HG03469 (cell line): ENCODE measurements around the gene MILR1.
"Not testable (repeated sequence)": the region's sequence is repeated elsewhere in the genome, so short reads cannot be mapped to it uniquely, and the experiment has no call there.

Experiments
- ATAC-seq: cut with Tn5 transposase; IDR thresholded peaks from one replicate; pipeline ENCODE4 v1.9.1; 2021; ENCODE audit warnings: mild to moderate bottlenecking, moderate library complexity, moderate number of reproducible peaks; ENCODE audit not compliant: unreplicated experiment

MILR1 gene, protein sequence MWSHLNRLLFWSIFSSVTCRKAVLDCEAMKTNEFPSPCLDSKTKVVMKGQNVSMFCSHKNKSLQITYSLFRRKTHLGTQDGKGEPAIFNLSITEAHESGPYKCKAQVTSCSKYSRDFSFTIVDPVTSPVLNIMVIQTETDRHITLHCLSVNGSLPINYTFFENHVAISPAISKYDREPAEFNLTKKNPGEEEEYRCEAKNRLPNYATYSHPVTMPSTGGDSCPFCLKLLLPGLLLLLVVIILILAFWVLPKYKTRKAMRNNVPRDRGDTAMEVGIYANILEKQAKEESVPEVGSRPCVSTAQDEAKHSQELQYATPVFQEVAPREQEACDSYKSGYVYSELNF

DNA sequence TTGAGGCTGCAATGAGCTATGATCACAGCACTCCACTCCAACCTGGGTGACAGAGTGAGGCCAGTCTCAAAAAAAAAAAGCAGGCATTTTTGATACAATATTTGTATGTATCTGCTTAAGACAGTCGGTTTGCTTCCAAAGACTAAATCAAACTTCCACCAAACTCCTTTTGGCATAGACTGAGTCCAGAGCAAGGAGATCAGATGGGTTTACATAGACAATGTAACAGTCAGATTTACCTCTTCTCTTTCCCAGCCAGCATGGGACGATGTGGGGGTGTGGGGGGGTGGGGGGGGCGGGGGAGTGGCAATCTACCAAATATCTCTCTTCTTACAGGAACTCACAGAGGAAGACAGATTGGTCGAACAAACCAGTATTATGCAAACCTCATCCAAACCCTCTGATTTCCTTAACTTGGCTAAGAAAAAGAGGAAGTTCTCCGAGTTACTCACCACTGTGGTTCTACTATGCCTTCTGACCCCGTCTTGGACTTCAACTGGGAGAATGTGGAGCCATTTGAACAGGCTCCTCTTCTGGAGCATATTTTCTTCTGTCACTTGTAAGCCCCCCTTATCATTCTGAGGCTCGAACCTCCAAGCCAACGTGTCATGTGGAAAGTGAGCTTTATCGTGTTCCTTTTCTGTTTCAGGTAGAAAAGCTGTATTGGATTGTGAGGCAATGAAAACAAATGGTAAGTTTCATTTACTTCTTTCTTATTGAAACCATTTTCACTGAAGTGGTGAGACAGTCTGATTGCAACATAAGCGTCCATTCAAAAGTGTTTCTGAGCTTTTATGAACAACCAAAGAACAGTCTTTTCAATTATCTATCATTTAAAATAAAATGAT is at the start of gene MILR1:
MILR1 (plus strand) TSS at position 451 of the 848 bp plus-strand sequence; CDS start at position 505, 54 bp downstream.
- ATAC-seq, result no peak

- ATAC-seq, result no peak
Observed at GRCh38 chr17:64399767-64400156, 49.2 kb upstream of the MILR1 start.

DNA sequence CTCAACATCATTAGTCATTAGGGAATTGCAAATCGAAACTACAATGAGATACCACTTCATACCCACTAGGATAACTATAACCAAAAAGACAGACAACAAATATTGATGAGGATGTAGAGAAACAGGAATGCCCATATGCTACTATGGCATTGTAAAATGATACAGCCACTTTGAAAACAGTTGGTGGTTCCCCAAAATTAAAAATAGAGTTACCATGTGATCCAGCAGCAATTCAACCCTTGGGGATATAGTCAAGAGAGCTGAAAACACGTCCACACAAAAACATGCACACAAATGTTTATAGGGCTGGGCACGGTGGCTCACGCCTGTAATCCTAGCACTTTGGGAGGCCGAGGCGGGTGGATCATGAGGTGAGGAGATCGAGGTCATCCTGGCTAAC is 48.3 kb upstream of the MILR1 start:
- ATAC-seq, result no peak

DNA sequence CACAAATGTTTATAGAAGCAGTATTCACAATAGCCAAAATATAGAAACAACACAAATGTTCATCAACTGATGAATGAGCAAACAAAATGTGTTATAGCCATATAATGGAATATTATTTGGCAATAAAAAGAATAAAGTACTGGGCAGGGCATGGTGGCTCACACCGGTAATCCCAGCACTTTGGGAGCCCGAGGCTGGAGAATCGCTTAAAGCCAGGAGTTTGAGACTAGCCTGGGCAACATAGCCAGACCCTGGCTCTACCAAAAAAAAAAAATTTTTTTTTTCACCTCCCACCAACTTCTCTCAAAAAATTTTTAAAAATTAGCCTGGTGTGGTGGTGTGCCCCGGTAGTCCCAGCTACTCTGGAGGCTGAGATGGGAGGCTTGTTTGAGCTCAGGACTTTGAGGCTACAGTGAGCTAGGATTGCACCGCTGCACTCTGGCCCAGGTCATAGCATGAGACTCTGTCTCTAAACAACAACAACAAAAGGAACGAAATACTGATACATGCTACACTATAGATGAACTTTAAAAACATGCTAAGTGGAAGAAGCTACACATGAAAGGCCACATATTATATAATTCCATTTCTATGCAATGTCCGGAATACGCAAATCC is 47.6 kb upstream of the MILR1 start:
- no peak for ATAC-seq

DNA sequence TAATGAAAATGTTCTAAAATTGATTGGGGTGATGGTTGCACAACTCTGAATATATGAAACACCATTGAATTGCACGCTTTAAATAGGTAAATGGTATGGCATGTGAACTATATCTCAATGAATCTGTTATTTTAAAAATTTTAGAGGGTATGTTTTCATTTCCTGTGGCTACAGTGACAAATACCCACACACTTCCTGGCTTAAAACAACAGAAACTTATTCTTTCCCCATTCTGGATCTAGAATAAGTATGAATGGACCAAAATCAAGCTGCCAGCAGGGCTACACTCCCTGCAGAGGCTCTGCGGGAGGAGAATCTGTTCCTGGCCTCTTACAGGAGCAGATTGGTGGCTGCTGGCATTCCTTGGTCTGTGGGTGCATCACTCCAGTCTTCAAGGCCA is 47.0 kb upstream of the MILR1 start:
- no peak for ATAC-seq

DNA sequence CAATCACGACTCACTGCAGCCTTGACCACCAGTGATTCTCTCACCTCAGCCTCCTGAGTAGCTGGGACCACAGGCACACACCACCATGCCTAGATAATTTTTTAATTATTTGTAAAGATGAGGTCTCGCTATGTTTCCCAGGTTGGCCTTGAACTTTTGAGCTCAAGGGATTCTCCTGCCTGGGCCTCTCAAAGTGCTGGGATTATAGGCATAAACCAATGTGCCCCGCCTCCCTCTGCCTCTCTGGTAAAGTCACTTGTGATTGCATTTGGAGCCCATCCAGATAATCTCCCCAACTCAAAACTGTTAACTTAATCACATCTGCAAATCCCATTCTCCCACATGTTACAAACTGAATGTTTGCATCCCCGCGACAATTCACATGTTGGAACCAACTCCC is 46.4 kb upstream of the MILR1 start:
- no peak for ATAC-seq

DNA sequence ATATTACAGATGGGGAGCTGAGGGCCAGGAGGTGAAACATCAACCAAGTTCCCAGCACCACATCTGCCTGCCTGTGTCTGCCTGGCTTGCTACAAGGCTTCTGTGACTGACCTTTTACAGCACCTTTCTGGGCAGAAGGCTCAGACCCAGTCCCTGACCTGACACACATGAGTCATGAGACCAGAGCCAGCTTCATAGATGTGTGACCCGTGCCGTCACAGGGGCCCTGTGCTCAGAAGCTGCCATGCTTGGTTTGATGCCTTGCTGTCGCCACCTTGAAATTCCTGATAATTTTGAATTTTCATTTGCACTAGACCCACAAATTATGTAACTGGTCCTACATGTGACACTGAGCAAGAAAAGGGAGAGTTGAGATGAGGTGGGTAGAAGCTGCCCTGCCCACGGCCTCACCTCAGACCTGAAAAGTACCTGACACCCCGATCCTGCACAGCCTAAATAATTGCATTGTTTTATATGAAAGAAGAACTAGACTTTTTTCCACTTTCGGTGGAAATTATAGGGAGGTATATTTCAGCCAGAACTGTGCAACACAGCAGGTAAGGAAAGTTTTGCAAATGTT is 44.9 kb upstream of the MILR1 start:
- ATAC-seq, result no peak

DNA sequence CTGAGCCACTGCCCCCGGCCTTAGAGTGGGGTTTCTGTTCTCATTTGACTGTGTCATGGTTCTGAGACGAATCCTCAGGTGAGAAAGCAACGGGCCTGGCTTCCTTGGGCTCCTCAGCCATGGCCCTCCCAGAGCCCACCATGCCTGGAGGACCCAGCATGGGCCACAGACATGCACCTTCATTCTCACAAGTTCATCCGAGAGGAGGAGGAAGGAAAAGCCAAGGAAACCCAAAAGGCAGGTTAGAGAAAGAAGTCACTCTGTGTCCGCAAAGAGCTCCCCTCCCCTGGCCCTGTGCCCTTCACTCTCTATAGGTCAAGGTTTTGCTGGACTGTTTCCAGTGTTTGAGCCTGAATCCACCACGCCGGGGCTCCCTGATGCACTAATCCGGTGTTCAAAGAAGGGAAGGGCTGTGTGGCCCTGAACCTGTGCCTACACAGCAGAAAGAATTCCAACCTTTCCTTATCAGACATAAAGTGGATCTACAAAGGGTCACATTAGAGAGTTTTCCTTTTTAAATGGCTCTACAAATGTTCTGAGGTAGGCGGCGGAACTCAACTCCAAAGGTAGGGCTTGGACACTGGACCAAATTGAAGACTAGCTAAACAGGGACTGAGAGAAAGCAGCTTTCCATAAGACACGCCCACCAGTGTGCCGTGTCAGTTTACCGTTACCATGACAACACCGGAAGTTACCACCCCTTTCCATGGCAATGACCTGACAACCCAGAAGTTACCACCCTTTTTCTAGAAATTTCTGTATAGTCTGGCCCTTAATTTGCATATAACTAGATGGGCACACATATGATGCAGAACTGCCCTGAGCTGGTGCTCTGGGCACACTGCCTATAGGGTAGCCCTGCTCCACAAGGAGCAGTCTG is 42.4 kb upstream of the MILR1 start:
- no peak for ATAC-seq

DNA sequence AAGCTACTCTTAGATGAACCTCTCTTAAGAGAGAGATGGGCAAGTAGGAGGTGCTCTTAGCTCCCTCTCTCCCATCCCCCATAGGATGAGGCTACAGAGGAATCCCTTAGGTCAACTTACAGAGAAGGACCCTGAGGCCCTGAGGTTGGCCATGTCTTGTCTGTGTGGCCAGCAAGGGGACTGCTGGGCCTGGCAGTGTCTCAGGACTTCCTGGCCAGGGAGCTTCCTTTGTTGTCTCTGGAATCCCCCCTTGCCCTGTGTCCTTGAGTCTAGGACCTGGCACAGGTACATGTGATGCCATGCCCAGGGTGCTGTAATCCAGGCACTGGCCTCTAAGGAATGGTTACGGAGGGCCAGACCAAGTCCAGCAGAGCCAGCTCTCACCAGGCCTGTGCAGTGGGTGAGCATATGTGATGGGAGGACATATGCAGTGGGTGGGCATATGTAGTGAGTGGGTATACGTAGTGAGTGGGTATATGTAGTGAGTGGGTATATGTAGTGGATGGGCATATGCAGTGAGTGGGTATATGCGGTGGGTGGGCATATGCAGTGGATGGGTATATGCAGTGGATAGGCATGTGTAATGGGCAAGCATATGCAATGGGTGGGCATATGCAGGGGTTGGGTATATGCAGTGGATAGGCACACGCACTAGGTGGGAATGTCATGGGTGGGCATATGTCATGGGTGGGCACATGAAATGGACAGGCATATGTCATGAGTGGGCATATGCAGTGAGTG is 38.0 kb upstream of the MILR1 start:
- no peak for ATAC-seq

DNA sequence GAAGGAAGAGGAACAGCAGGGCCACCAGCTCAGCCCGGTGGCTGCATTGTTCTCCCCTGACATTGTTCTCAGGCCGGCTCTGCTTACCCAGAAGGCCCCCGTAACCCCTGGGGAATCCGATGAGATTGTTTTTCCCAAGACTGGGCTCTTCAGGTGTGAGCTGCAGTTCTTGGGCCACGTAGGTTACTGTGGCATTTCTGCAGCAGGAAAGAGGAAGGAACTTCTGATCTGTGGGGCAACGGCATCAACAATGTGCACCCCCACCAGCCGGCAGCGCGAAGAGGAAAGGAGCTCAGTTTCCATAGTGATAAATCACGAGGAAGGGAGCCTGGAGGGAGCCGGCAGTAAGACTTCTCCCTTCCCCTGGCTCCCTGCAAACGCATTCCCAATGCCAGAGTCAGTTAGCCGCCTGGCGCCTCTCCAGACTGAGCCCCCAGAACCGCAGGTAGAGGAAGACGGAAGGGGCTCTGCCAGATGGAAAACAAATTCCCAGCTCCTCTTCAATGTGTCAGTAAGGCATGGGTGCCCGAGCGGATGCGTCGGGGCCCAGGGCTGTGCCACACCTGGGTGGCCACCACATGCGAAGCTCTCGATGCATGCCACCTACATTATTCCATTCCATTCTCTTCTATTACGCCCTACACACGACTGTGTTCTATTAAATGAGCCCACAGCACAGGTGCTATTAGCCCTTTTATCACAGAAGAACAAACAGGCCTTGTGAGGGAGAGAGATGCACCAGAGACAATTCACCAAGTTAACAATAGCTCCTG is 36.7 kb upstream of the MILR1 start:
- ATAC-seq, result no peak

GRCh38 chr17:64412944-64413381 is 36.0 kb upstream of the MILR1 start:
- ATAC-seq, result no peak

DNA sequence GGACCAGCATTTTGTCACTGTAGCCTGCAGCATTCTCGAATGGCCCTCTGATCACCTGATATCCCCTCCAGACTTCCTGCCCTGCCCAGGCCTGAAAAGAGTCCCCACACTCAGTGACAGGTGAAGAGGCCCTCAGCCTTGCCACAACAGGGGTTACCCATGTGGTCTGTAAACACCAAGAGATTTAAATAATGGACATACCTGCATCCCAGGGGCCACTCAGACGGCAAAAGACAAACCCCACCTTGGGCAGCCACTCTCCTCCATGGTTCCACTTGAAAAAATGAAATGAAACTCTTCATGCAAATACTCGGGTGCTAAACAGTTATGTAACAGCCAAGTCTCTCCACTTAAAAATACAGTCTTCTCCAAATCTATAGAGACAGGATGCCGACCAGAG is 35.4 kb upstream of the MILR1 start:
- ATAC-seq, result no peak

DNA sequence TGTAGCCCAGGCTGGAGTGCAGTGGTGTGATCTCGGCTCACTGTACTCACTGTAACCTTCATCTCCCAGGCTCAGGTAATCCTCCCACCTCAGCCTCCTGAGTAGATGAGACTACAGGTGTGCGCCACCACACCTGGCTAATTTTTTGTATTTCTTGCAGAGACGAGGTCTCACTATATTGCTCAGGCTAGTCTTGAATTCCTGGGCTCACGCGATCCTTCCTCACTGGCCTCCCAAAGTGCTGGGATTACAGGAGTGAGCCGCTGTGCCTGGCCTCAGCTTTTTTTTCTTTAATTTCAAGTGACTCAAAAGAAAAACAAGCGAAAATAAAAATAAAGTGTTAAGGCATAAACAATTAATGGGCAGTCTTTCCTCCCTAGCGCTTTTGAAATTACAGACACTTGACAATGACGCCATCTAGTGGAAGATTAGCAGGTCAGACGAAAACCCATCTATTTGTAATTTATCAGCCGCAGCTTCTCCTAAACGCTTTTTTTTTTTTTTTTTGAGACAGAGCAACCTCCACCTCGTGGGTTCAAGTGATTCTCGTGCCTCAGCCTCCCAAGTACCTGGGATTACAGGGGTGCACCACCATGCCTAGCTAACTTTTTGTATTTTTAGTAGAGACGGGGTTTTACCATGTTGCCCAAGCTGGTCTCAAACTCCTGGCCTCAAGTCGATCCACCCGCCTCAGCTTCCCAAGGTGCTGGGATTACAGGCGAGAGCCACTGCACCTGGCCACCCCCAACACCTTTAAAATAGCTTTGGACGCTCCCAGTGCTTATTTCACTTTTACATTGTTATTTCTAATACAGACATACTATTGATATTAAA is 30.2 kb upstream of the MILR1 start:
- no peak for ATAC-seq

- no peak for ATAC-seq
Observed at GRCh38 chr17:64420143-64420670, 28.7 kb upstream of the MILR1 start.

DNA sequence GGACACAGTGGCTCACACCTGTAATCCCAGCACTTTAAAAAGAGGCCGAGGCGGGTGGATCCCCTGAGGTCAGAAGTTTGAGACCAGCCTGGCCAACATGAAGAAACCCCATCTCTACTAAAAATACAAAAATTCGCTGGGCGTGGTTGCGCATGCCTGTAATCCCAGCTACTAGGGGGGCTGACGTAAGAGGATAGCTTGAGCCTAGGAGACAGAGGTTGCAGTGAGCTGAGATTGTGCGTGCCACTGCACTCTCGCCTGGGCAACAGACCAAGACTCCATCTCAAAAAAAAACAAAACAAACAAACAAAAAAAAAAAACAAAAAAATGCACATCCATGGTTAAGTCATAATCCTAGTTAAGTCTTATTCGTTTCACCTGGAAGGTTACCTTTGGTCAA is 26.8 kb upstream of the MILR1 start:
- not testable (repeated sequence) for ATAC-seq

GRCh38 chr17:64423881-64424280 is 25.0 kb upstream of the MILR1 start:
- no peak for ATAC-seq

- ATAC-seq, result no peak
Observed at GRCh38 chr17:64424324-64424849, 24.5 kb upstream of the MILR1 start.

DNA sequence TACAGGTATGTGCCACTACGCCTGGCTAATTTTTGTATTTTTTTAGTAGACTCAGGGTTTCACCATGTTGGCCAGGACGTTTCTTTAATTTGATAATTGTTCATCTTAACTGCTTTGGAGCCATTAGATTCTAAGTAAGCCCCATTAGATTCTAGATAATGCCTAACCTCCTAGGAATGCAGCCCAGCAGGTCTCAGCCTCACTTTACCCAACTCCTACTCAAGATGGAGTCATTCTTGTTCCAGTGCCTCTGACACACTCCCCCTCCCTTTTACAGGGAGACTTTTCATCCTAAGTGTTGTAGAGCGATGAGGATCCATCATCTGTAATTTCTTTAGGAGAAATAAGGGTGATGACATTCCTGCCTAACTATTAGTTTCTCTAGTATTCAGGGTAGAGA is 23.7 kb upstream of the MILR1 start:
- ATAC-seq, result no peak
